ENCODE results near the gene PEX5L. TPM values are rescaled to one million over a fixed set of nuclear protein-coding genes. Genes with fewer than 3 reads are reported as not detected.

The PEX5L gene
- total and polyA plus RNA-seq, 2 experiments from 2014 or later, result 6.3 to 7.0 TPM

GRCh38 chr3:179819379-179819778 is 217.4 kb downstream of the PEX5L start:
- Mint-ChIP-seq H3K9me3 (no peaks in the 10 kb centered on the region), H3K4me1 (no peaks in the 10 kb centered on the region), H3K27me3 (ENCODE audit: insufficient read depth, low read depth, poor library complexity) (no peaks in the 10 kb centered on the region), H3K36me3 (ENCODE audit: low read depth) (no peaks in the 10 kb centered on the region), H3K4me3 (no peak overlapping the region), H3K27ac (no peak overlapping the region)
- no peak overlapping the region for H3K27ac ChIP-seq (ENCODE audit: low read depth)
- H3K4me1 ChIP-seq (ENCODE audit: insufficient read depth), result no peaks in the 10 kb centered on the region
- no peaks in the 10 kb centered on the region for H3F3A ChIP-seq (replicated peaks; ENCODE audit: low read depth)
- H2AFZ ChIP-seq, result no peak overlapping the region
- DNase-seq (ENCODE audit: low spot score) (no peak), ATAC-seq (no peak)
- no peaks in the 10 kb centered on the region for H3K9me2 ChIP-seq (ENCODE audit: insufficient read depth)
- no peaks in the 10 kb centered on the region for H3K79me2 ChIP-seq (replicated peaks; ENCODE audit: insufficient read depth)
- no peak overlapping the region for H3K4me3 ChIP-seq
- no peak overlapping the region for H3K4me2 ChIP-seq
- H4K20me1 ChIP-seq (replicated peaks; ENCODE audit: insufficient read depth), result no peaks in the 10 kb centered on the region
- H3K27me3 ChIP-seq (ENCODE audit: insufficient read depth), result no peaks in the 10 kb centered on the region
- TF ChIP-seq POLR2AphosphoS5 (IDR thresholded peaks at IDR 0.05; ENCODE audit: low read depth) (no peak), EZH2 (IDR thresholded peaks at IDR 0.05; ENCODE audit: low read depth, unreplicated experiment) (no peak), NANOG (IDR thresholded peaks at IDR 0.05; ENCODE audit: borderline replicate concordance) (no peak), STAT1 (IDR thresholded peaks at IDR 0.05; ENCODE audit: unreplicated experiment) (no peak), CTCF (conservative IDR thresholded peaks at IDR 0.05; ENCODE audit: low read depth in 2 of 2) (no peak), EZH2phosphoT487 (IDR thresholded peaks at IDR 0.05; ENCODE audit: unreplicated experiment) (no peak), JUNB (IDR thresholded peaks at IDR 0.05; ENCODE audit: unreplicated experiment) (no peak), ZNF462 (CRISPR knock-in tag; IDR thresholded peaks at IDR 0.05) (no peak), REST (IDR thresholded peaks at IDR 0.05; ENCODE audit: unreplicated experiment) (no peak), CREB1 (CRISPR knock-in tag; IDR thresholded peaks at IDR 0.05; ENCODE audit: low read depth) (no peak), ZNF114 (CRISPR knock-in tag; IDR thresholded peaks at IDR 0.05) (no peak), ZNF331 (CRISPR knock-in tag; IDR thresholded peaks at IDR 0.05; ENCODE audit: low read depth) (no peak)
- TF ChIP-seq, protein P1, sequence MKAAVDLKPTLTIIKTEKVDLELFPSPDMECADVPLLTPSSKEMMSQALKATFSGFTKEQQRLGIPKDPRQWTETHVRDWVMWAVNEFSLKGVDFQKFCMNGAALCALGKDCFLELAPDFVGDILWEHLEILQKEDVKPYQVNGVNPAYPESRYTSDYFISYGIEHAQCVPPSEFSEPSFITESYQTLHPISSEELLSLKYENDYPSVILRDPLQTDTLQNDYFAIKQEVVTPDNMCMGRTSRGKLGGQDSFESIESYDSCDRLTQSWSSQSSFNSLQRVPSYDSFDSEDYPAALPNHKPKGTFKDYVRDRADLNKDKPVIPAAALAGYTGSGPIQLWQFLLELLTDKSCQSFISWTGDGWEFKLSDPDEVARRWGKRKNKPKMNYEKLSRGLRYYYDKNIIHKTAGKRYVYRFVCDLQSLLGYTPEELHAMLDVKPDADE (IDR thresholded peaks at IDR 0.05), result no peak
- H3K36me3 ChIP-seq (ENCODE audit: insufficient read depth), result no peaks in the 10 kb centered on the region
